Prostate gland (tissue), 2 donors: ENCODE data around the gene ILDR1. TPM values are rescaled to one million over a fixed set of nuclear protein-coding genes. Genes with fewer than 3 reads are reported as not detected.

Experiments used
- DNase-seq: peaks from one replicate; pipeline ENCODE4 v3.0.0-alpha.2; 2019; ENCODE audit warnings: low spot score
- H3K27ac ChIP-seq, 2 donors: fragments of 200-600 bp; sonication (generic); 2 replicates each; pipeline ENCODE4 v1.5.1; 2017 to 2019
- H3K27me3 ChIP-seq: fragments of 200-600 bp; sonication (generic); replicated peaks from 2 replicates; pipeline ENCODE4 v1.5.1; 2019; ENCODE audit not compliant: insufficient read depth
- H3K36me3 ChIP-seq, 2 donors: fragments of 200-600 bp; sonication (generic); 1 replicate in 1 of 2; 2 replicates in 1 of 2; pipeline versions ENCODE4 v1.5.1 to v1.8.1; 2017 to 2019
- H3K4me1 ChIP-seq: fragments of 200-600 bp; sonication (generic); replicated peaks from 2 replicates; pipeline ENCODE4 v1.5.1; 2019
- H3K4me3 ChIP-seq, 2 donors: fragments of 200-600 bp; sonication (generic); 2 replicates each; pipeline ENCODE4 v1.5.1; 2017 to 2019
- H3K9me3 ChIP-seq: fragments of 200-600 bp; sonication (generic); 2 replicates; pipeline ENCODE4 v1.5.1; 2017
- CTCF ChIP-seq, 4 experiments: fragments of 200-600 bp in 2 of 4; fragments of 450-650 bp in 2 of 4; sonication (generic) in 2 of 4; IDR thresholded peaks; 1 replicate in 3 of 4; 2 replicates in 1 of 4; pipeline ENCODE4 v1.5.1; 2016 to 2019; ENCODE audit warnings: antibody characterized with exemption in 4 of 4, mild to moderate bottlenecking in 2 of 4, moderate library complexity in 2 of 4
- POLR2A ChIP-seq: fragments of 450-650 bp; IDR thresholded peaks from one replicate; pipeline ENCODE4 v1.6.1; 2016; ENCODE audit warnings: antibody characterized with exemption, mild to moderate bottlenecking
- POLR2AphosphoS5 ChIP-seq: sonication (generic); formaldehyde crosslinking; IDR thresholded peaks from one replicate; pipeline ENCODE4 v1.6.1; 2017; ENCODE audit warnings: antibody characterized with exemption
- WGBS: methylation state at CpG from one replicate; pipeline ENCODE4 v1.1.5; 2018; 5-methylcytosine and 5-hydroxymethylcytosine counted together
- intact Hi-C: fragments of 100-400 bp; cut with DNase I; formaldehyde crosslinking; loops from one replicate; pipeline ENCODE4 v1.14.2; 2022
- total RNA-seq, 2 donors: library from RNA; depleted of rRNA; stranded (reverse); fragments of >200 nt; gene quantifications; one replicate each; pipeline ENCODE4 v1.1.0, GENCODE V29; 2016

ILDR1 gene
- total RNA-seq, 2 donors from 2014 or later: 8.0 to 8.3 TPM

GRCh38 chr3:122031123-122031468 is 9.0 kb upstream of the ILDR1 start:
- H3K4me1 ChIP-seq: no peaks in the 10 kb centered on the region
- H3K9me3 ChIP-seq: no peaks in the 10 kb centered on the region
- intact Hi-C loops: no loop called here
- DNase-seq: no peak
- no peaks in the 10 kb centered on the region for H3K36me3 ChIP-seq
- H3K27me3 ChIP-seq: no peaks in the 10 kb centered on the region
- no peak overlapping the region for H3K27ac ChIP-seq
- WGBS: 81% methylated on average over 1 of the region's 1 CpG
- no peak overlapping the region for H3K4me3 ChIP-seq
- TF ChIP-seq POLR2AphosphoS5 (no peak), POLR2A (no peak), CTCF (IDR thresholded peaks at IDR 0.05) (no peak)

DNA sequence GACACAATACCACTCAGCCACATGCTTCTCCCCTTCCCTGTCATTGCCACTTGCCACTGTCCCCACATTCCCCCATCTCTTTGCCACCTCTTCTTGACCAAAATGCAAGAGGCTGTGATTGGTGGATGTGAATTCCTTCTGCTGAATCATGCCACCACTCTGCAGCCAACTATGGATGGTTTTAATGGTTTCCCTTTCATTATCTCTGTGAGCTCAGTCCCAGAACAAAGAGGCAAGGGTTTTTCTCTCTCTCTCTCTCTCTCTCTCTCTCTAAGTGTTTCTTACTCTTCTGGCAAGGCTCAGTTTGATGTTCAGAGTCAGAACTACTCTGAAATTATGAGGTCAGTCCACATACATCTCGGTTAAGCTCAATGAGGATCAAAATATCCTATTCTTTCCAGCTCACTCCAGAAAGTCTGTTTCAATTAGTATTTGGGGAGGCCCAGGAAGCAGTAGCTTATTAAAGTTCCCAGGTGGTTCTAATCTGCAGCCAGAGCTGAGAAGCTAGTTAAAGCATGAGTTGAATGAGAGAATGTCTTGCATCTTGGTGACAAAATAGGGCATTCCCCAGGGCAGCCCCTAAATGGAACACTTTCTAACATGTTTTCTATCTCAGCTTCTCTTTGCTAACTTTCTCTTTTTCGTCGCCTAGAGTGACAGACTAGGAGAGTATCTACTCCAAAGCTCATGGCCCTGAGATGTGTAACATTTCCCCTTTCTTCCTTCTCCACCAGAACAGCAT is 8.5 kb upstream of the ILDR1 start:
- intact Hi-C loops: no loop called here
- H3K4me1 ChIP-seq: no peaks in the 10 kb centered on the region
- H3K4me3 ChIP-seq: no peak overlapping the region
- no peaks in the 10 kb centered on the region for H3K36me3 ChIP-seq
- no peak for TF ChIP-seq CTCF (IDR thresholded peaks at IDR 0.05)
- TF ChIP-seq POLR2AphosphoS5: no peak
- no peak for TF ChIP-seq POLR2A
- no peak overlapping the region for H3K27ac ChIP-seq
- DNase-seq: no peak
- no peaks in the 10 kb centered on the region for H3K27me3 ChIP-seq
- 80% methylated on average over 3 of the region's 3 CpGs for WGBS
- H3K9me3 ChIP-seq: no peaks in the 10 kb centered on the region

DNA sequence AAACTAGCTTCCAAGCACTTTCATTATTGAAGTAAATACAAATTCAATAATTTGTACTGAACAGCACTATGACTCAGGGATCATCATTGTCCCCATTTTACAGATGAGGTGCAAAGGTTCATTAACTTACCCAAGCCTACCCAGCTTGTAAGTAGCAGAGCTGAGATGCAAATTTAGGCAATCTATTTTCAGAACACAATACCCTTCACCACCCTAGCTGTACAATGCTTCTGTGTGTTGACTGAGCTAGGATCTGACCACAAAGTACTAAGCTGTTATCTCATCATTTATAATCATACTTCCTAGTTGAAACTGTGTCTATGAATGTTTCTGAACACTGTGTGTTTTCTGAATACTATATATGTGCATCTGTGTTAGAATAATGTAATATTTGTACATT is 3.2 kb upstream of the ILDR1 start:
- intact Hi-C loops: no loop called here
- Histone ChIP-seq H3K4me1 (no peaks in the 10 kb centered on the region), H3K4me3 (no peak overlapping the region), H3K27ac (no peak overlapping the region), H3K36me3 (no peaks in the 10 kb centered on the region), H3K27me3 (no peaks in the 10 kb centered on the region), H3K9me3 (no peaks in the 10 kb centered on the region)
- no peak for TF ChIP-seq POLR2A
- TF ChIP-seq CTCF (IDR thresholded peaks at IDR 0.05): no peak
- no peak for TF ChIP-seq POLR2AphosphoS5
- DNase-seq: no peak

DNA sequence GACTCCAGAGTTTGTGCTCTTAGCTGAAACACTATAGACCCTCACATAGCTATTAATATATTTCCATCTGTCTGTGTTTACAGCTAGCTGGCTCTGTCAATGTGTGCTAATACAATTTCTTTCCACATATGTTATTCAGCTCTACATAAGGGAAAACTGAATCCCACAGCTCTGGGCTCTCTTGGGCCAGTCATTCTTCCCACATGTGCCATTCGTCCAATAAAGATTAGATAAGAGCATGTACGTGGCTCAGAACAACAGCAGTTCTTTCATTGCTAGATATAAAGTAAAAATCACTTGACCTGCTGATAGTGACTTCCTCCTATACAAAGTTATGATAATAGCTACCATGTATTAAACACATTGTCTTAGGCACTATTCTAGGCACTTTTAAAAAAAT is 2.8 kb upstream of the ILDR1 start:
- no peak for DNase-seq
- 35% methylated on average over 2 of the region's 2 CpGs for WGBS
- Histone ChIP-seq H3K27me3 (no peaks in the 10 kb centered on the region), H3K9me3 (no peaks in the 10 kb centered on the region), H3K4me1 (no peaks in the 10 kb centered on the region), H3K4me3 (no peak overlapping the region), H3K36me3 (no peaks in the 10 kb centered on the region), H3K27ac (no peak overlapping the region)
- no peak for TF ChIP-seq POLR2AphosphoS5
- no peak for TF ChIP-seq CTCF (IDR thresholded peaks at IDR 0.05)
- no peak for TF ChIP-seq POLR2A
- intact Hi-C loops: no loop called here

DNA sequence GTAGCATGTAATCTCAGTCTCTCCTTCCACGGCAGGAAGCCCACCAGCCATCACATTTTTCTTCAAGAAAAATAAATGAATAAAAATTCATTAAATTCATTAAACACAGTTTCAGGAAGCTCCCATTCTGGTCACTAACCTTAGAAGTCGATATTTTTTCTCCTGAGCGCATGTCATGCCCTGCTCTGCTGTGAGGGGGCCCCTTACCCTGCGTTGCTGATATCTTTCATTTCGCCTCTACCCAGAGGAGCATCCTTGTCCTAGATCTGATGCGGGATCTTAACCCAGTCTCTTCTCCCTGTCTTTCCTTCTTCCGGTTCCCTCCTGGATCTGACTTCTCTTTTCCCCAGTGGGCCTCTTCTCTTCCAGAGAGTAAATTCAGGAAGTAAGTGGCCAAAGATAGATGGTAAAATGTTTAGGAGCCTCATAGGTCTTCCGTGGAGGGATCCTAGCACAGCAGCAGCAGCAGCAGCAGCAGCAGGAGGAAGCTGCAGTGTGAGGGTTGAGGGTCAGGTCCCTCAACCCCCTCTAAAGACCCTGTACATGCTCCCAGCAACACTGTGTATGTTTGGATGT is 1.4 kb upstream of the ILDR1 start:
- WGBS: 78% methylated on average over 8 of the region's 8 CpGs
- Histone ChIP-seq H3K27me3 (no peaks in the 10 kb centered on the region), H3K4me3 (no peak overlapping the region), H3K36me3 (no peaks in the 10 kb centered on the region), H3K4me1 (no peaks in the 10 kb centered on the region), H3K27ac (no peak overlapping the region), H3K9me3 (no peaks in the 10 kb centered on the region)
- intact Hi-C loops: no loop called here
- TF ChIP-seq POLR2A: no peak
- no peak for TF ChIP-seq POLR2AphosphoS5
- TF ChIP-seq CTCF (IDR thresholded peaks at IDR 0.05): no peak
- DNase-seq: no peak
